Transverse colon (tissue), 4 donors: ENCODE data around the gene DUSP2. TPM values are rescaled to one million over a fixed set of nuclear protein-coding genes. Genes with fewer than 3 reads are reported as not detected.

Source experiments
- DNase-seq: peaks from one replicate; pipeline ENCODE4 v3.0.0-alpha.2; 2019
- H3K27ac ChIP-seq, 4 donors: fragments of 200-600 bp; sonication (generic); 2 replicates each; pipeline ENCODE4 v1.5.1; 2016 to 2018; ENCODE audit warnings: inconsistent platforms in 4 of 4
- H3K27me3 ChIP-seq: fragments of 200-600 bp; sonication (generic); 2 replicates; pipeline ENCODE4 v1.5.1; 2017; ENCODE audit warnings: inconsistent platforms
- H3K36me3 ChIP-seq, 4 donors: fragments of 200-600 bp; sonication (generic); 2 replicates each; pipeline ENCODE4 v1.5.1; 2017 to 2019; ENCODE audit warnings: inconsistent platforms in 4 of 4
- H3K4me1 ChIP-seq, 4 donors: fragments of 200-600 bp; sonication (generic); 2 replicates each; pipeline ENCODE4 v1.5.1; 2017 to 2020; ENCODE audit warnings: inconsistent platforms in 4 of 4
- H3K4me3 ChIP-seq, 4 donors: fragments of 200-600 bp; sonication (generic); 1 replicate in 1 of 4; 2 replicates in 3 of 4; pipeline versions ENCODE4 v1.5.1 to v1.6.1; 2017 to 2019; ENCODE audit warnings: inconsistent platforms in 4 of 4
- H3K9me3 ChIP-seq, 2 donors: fragments of 200-600 bp; sonication (generic); 2 replicates each; pipeline ENCODE4 v1.5.1; 2017 to 2019; ENCODE audit warnings: inconsistent platforms in 2 of 2
- EP300 ChIP-seq: sonication (generic); formaldehyde crosslinking; IDR thresholded peaks from one replicate; pipeline ENCODE4 v1.6.1; 2017; ENCODE audit warnings: antibody characterized with exemption, low read depth
- POLR2A ChIP-seq: fragments of 450-650 bp; IDR thresholded peaks from one replicate; pipeline ENCODE4 v1.6.1; 2016; ENCODE audit warnings: antibody characterized with exemption, mild to moderate bottlenecking, moderate library complexity
- POLR2AphosphoS5 ChIP-seq, 3 donors: sonication (generic); formaldehyde crosslinking; IDR thresholded peaks; one replicate each; pipeline ENCODE4 v1.6.1; 2016; ENCODE audit warnings: antibody characterized with exemption in 3 of 3
- WGBS, 2 donors: methylation state at CpG; one replicate each; pipeline ENCODE4 v1.1.5; 2018; ENCODE audit warnings: low coverage in 1 of 2; 5-methylcytosine and 5-hydroxymethylcytosine counted together
- in situ Hi-C, 4 donors: fragments of 200-750 bp; cut with MboI; loops; one replicate each; pipeline versions ENCODE4 v1.15.0 to v1.15.1; 2017; ENCODE audit warnings: low sequenced_read_pairs in 3 of 4, low pct_ligation_motif_present in 1 of 4, low pct_unique_long_range_greater_than_20kb in 1 of 4
- intact Hi-C: fragments of 100-400 bp; cut with DNase I; formaldehyde crosslinking; loops from one replicate; pipeline ENCODE4 v1.15.1; 2023; ENCODE audit warnings: low total_unique reads
- total RNA-seq, 4 donors: library from RNA; depleted of rRNA; stranded (reverse); fragments of >200 nt; gene quantifications; one replicate each; pipeline ENCODE4 v1.1.0, GENCODE V29; 2016
- TF ChIP-seq, protein P1 (sequence below), 5 experiments: fragments of 200-600 bp in 3 of 5; fragments of 450-650 bp in 2 of 5; sonication (generic) in 3 of 5; IDR thresholded peaks; 1 replicate in 2 of 5; 2 replicates in 3 of 5; pipeline ENCODE4 v1.5.1; 2016 to 2017; ENCODE audit warnings: antibody characterized with exemption in 5 of 5, inconsistent platforms in 3 of 5, mild to moderate bottlenecking in 2 of 5, moderate library complexity in 1 of 5

DUSP2 gene, protein sequence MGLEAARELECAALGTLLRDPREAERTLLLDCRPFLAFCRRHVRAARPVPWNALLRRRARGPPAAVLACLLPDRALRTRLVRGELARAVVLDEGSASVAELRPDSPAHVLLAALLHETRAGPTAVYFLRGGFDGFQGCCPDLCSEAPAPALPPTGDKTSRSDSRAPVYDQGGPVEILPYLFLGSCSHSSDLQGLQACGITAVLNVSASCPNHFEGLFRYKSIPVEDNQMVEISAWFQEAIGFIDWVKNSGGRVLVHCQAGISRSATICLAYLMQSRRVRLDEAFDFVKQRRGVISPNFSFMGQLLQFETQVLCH
- 10 to 100 TPM in 1 of 4 donors, 1 to 10 TPM in 2, not detected in 1; 1.6 to 25.1 (median 9.1) TPM for total RNA-seq

DNA sequence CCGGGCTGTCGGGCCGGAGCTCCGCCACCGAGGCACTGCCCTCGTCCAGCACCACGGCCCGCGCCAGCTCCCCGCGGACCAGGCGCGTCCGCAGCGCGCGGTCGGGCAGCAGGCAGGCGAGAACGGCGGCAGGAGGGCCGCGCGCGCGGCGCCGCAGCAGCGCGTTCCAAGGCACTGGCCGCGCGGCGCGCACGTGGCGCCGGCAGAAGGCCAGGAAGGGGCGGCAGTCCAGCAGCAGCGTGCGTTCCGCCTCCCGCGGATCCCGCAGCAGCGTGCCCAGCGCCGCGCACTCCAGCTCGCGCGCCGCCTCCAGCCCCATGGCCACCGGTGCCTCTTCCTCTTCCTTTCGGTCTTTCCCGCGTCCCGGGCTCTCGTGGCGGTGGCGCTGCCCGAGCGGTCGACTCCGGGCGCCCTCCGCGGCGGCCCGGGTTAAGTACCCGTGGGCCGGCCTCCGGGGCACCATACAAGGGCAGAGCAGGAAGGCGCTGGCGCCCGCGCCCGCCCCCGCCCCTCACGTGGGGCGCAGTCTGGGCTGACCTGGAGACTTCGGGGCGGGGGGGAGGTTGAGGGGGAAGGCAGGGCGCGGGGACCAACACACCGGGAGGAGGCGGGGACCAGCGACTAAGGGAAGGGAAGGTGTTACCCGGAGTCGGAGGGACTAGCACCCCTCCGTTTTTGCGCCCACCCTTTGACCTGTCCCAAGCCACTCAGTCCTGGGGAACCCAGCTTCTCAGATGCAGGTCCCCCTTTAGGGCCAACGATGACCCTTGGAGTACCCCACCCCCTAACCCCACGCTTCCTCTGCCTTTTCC is at the start of gene DUSP2:
DUSP2 (minus strand) TSS at position 405 of the 812 bp plus-strand sequence; CDS start at position 319, 86 bp downstream.
- in situ Hi-C loops (no loop called here), intact Hi-C loops (no loop called here)
- Histone ChIP-seq H3K27ac (peak within 1 kb of the TSS; percentile 61 to 80 (median 66)), H3K4me3 (peak within 1 kb of the TSS; percentile 36 to 57 (median 50)), H3K9me3 (no peaks in the 10 kb centered on the region), H3K27me3 (no peaks in the 10 kb centered on the region), H3K4me1 (peaks cover 7 to 25% (median 15%) of the 10 kb centered on the region in 4 donors), H3K36me3 (no peaks in the 10 kb centered on the region)
- TF ChIP-seq, protein P1, sequence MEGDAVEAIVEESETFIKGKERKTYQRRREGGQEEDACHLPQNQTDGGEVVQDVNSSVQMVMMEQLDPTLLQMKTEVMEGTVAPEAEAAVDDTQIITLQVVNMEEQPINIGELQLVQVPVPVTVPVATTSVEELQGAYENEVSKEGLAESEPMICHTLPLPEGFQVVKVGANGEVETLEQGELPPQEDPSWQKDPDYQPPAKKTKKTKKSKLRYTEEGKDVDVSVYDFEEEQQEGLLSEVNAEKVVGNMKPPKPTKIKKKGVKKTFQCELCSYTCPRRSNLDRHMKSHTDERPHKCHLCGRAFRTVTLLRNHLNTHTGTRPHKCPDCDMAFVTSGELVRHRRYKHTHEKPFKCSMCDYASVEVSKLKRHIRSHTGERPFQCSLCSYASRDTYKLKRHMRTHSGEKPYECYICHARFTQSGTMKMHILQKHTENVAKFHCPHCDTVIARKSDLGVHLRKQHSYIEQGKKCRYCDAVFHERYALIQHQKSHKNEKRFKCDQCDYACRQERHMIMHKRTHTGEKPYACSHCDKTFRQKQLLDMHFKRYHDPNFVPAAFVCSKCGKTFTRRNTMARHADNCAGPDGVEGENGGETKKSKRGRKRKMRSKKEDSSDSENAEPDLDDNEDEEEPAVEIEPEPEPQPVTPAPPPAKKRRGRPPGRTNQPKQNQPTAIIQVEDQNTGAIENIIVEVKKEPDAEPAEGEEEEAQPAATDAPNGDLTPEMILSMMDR (IDR thresholded peaks at IDR 0.05): no peak
- no peak for TF ChIP-seq EP300
- TF ChIP-seq POLR2AphosphoS5 (IDR thresholded peaks at IDR 0.05): peak; percentile 43 to 86 (median 79)
- peak; percentile 74 for TF ChIP-seq POLR2A
- DNase-seq: peak; percentile 87
- 2% methylated on average over 62 of the region's 94 CpGs; no CpG with 5 or more reads in 1 of the 2 donors for WGBS, 2 donors

DNA sequence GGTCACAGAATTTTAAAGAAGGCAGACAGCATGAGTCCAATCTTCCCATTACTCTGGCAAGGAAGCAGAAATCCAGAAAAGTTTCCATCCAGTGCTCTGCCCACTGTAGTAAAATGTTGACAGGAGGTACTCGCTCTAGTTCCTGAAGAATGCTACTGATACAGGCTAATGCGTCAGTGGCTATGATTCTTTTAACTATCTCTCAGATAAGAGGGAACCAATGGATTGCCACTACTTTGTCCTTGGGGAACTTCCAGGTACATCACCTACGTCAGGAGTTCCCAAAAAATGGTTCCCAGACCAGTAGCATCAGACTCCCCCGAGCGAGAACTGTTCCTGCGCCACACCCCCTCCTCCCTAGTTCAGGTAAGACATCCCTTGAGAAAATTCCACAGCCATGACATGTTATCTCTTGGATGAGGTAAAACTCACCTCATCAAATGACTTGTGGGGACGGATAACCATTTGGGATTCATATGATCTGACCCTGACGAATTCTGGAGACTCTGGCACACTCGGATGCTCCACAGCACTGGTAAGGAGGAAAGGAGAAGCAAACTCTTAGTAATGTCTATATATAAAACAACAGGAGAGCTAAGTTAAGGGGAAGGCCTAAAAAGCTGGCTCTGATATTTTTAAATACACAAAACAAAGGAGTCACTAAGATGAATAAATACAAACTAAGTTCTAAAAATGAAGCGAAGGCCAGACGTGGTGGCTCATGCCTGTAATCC is 46.9 kb upstream of the DUSP2 start:
- H3K4me1 ChIP-seq: peaks cover 4 to 36% (median 14%) of the 10 kb centered on the region in 4 donors
- TF ChIP-seq, protein P1 (IDR thresholded peaks at IDR 0.05): no peak
- TF ChIP-seq POLR2A (no peak), POLR2AphosphoS5 (IDR thresholded peaks at IDR 0.05) (no peak), EP300 (no peak)
- WGBS, 2 donors: 96 to 100% methylated on average over 3 to 11 of the region's 11 CpGs
- no peaks in the 10 kb centered on the region for H3K27me3 ChIP-seq
- DNase-seq: no peak
- no peaks in the 10 kb centered on the region for H3K9me3 ChIP-seq
- H3K36me3 ChIP-seq: peaks cover 0 to 71% (median 32%) of the 10 kb centered on the region in 4 donors
- H3K4me3 ChIP-seq: no peak overlapping the region
- H3K27ac ChIP-seq: no peak overlapping the region
- in situ Hi-C loops: loop anchor here in 1 of 4 donors (25.0 kb wide), 1 partner anchor 180 kb away; no protein-coding TSS in a partner anchor
- intact Hi-C loops: no loop called here

DNA sequence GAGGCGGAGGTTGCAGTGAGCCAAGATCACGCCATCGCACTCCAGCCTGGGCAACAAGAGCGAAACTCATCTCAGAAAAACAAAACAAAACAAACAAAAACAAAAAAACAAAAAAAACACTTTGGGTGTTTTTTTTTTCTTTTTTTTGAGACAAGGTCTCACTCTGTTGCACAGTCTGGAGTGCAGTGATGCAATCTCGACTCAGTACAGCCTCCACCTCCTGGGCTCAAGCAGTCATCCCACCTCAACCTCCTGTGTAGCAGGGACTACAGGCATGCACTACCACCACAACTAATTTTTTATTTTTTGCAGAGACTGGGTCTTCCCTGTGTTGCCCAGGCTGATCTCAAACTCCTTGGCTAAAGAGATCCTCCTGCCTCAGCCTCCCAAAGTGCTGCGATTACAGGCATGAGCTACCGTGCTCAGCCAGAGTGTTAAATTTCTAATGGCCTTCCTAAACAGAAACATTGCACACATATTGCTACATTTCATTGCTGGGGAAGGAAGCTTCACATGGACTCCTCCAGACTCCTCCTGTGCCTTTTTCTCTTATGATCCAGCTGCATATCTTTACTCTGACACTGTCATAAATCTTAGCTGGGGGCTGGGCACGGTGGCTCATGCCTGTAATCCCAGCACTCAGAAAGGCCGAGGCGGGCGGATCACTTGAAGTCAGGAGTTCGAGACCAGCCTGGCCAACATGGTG is 43.7 kb upstream of the DUSP2 start:
- Histone ChIP-seq H3K36me3 (peaks cover 0 to 84% (median 36%) of the 10 kb centered on the region in 4 donors), H3K4me3 (no peak overlapping the region), H3K4me1 (peaks cover 0 to 17% (median 4%) of the 10 kb centered on the region in 4 donors), H3K9me3 (no peaks in the 10 kb centered on the region), H3K27ac (no peak overlapping the region), H3K27me3 (no peaks in the 10 kb centered on the region)
- TF ChIP-seq POLR2AphosphoS5 (IDR thresholded peaks at IDR 0.05) (no peak), EP300 (no peak), POLR2A (no peak)
- TF ChIP-seq, protein P1 (IDR thresholded peaks at IDR 0.05): no peak
- no peak for DNase-seq
- 81 to 89% methylated on average over 9 to 12 of the region's 12 CpGs for WGBS, 2 donors
- intact Hi-C loops (no loop called here), in situ Hi-C loops (loop anchor here in 1 of 4 donors (25.0 kb wide), 1 partner anchor 177 kb away; no protein-coding TSS in a partner anchor)
